H9 (cell line): ENCODE data around the gene SLC7A9. TPM values are rescaled to one million over a fixed set of nuclear protein-coding genes. Genes with fewer than 3 reads are reported as not detected.

ENCODE experiments used
- DNase-seq: peaks from one replicate; pipeline ENCODE4 v3.0.0-alpha.2; 2017
- H2AFZ ChIP-seq: one replicate; pipeline ENCODE4 v1.6.1; 2013; ENCODE audit warnings: mild to moderate bottlenecking, low read length, control low read depth, moderate library complexity
- H2AK5ac ChIP-seq: 2 replicates; pipeline ENCODE4 v1.6.1; 2013; ENCODE audit warnings: low read length, control low read depth, mixed read lengths; ENCODE audit not compliant: insufficient read length
- H2BK120ac ChIP-seq: one replicate; pipeline ENCODE4 v1.6.1; 2013; ENCODE audit warnings: low read depth, mild to moderate bottlenecking, low read length, control low read depth, inconsistent platforms; ENCODE audit not compliant: poor library complexity, severe bottlenecking
- H2BK12ac ChIP-seq: 2 replicates; pipeline ENCODE4 v1.6.1; 2013; ENCODE audit warnings: low read length, control low read depth, mixed read lengths, low read depth; ENCODE audit not compliant: insufficient read length
- H2BK15ac ChIP-seq: 2 replicates; pipeline ENCODE4 v1.6.1; 2013; ENCODE audit warnings: low read depth, low read length, control low read depth
- H2BK20ac ChIP-seq: one replicate; pipeline ENCODE4 v1.6.1; 2013; ENCODE audit warnings: low read depth, mild to moderate bottlenecking, low read length, control low read depth, inconsistent platforms; ENCODE audit not compliant: poor library complexity, severe bottlenecking
- H2BK5ac ChIP-seq: 2 replicates; pipeline ENCODE4 v1.6.1; 2013; ENCODE audit warnings: low read length, control low read depth, mixed read lengths; ENCODE audit not compliant: insufficient read length
- H3K14ac ChIP-seq: 2 replicates; pipeline ENCODE4 v1.6.1; 2013; ENCODE audit warnings: low read length, control low read depth; ENCODE audit not compliant: insufficient read depth
- H3K18ac ChIP-seq: 2 replicates; pipeline ENCODE4 v1.6.1; 2013; ENCODE audit warnings: low read depth, mild to moderate bottlenecking, mixed read lengths, low read length, control low read depth; ENCODE audit not compliant: insufficient read length
- H3K23ac ChIP-seq: 2 replicates; pipeline ENCODE4 v1.6.1; 2013; ENCODE audit warnings: low read length, control low read depth, mixed read lengths, low read depth; ENCODE audit not compliant: insufficient read length
- H3K23me2 ChIP-seq: 2 replicates; pipeline ENCODE4 v1.6.1; 2013; ENCODE audit warnings: low read depth, mild to moderate bottlenecking, mixed read lengths, low read length, control low read depth; ENCODE audit not compliant: insufficient read length, poor library complexity, severe bottlenecking
- H3K27ac ChIP-seq: 2 replicates; pipeline ENCODE4 v1.5.1; 2013; ENCODE audit warnings: low read length, control low read depth, mixed read lengths, low read depth; ENCODE audit not compliant: insufficient read length
- H3K27me3 ChIP-seq: 2 replicates; pipeline ENCODE4 v1.6.1; 2013; ENCODE audit warnings: low read length, control low read depth, inconsistent platforms; ENCODE audit not compliant: insufficient read depth
- H3K4ac ChIP-seq: 2 replicates; pipeline ENCODE4 v1.6.1; 2013; ENCODE audit warnings: low read depth, mild to moderate bottlenecking, control low read depth, inconsistent platforms, low read length, moderate library complexity
- H3K4me1 ChIP-seq: 2 replicates; pipeline ENCODE4 v1.6.1; 2013; ENCODE audit warnings: low read length, control low read depth, inconsistent platforms; ENCODE audit not compliant: insufficient read depth
- H3K4me2 ChIP-seq: 2 replicates; pipeline ENCODE4 v1.6.1; 2013; ENCODE audit warnings: low read length, control low read depth, mixed read lengths; ENCODE audit not compliant: insufficient read length, insufficient read depth
- H3K56ac ChIP-seq: 2 replicates; pipeline ENCODE4 v1.6.1; 2013; ENCODE audit warnings: low read depth, mild to moderate bottlenecking, mixed read lengths, low read length, control low read depth; ENCODE audit not compliant: insufficient read length
- H3K79me1 ChIP-seq: 2 replicates; pipeline ENCODE4 v1.6.1; 2013; ENCODE audit warnings: low read depth, mild to moderate bottlenecking, moderate library complexity, low read length, control low read depth, inconsistent platforms; ENCODE audit not compliant: insufficient read depth, poor library complexity, severe bottlenecking
- H3K79me2 ChIP-seq: 2 replicates; pipeline ENCODE4 v1.6.1; 2013; ENCODE audit warnings: low read length, control low read depth, inconsistent platforms; ENCODE audit not compliant: insufficient read depth
- H3K9ac ChIP-seq: 2 replicates; pipeline ENCODE4 v1.6.1; 2013; ENCODE audit warnings: low read length, control low read depth, mixed read lengths; ENCODE audit not compliant: insufficient read length; ENCODE audit errors: extremely low read depth
- H3K9me3 ChIP-seq: one replicate; pipeline ENCODE4 v1.6.1; 2013; ENCODE audit warnings: low read depth, low read length, inconsistent platforms; ENCODE audit not compliant: control insufficient read depth
- H3T11ph ChIP-seq: one replicate; pipeline ENCODE4 v1.6.1; 2013; ENCODE audit warnings: mild to moderate bottlenecking, low read length, control low read depth, inconsistent platforms
- H4K20me1 ChIP-seq: one replicate; pipeline ENCODE4 v1.6.1; 2013; ENCODE audit not compliant: control insufficient read depth, insufficient read length, insufficient read depth
- H4K5ac ChIP-seq: 2 replicates; pipeline ENCODE4 v1.6.1; 2013; ENCODE audit warnings: low read depth, mild to moderate bottlenecking, mixed read lengths, low read length, control low read depth; ENCODE audit not compliant: insufficient read length
- H4K8ac ChIP-seq: replicated peaks from 2 replicates; pipeline ENCODE4 v1.6.1; 2013; ENCODE audit warnings: low read length, control low read depth, mixed read lengths, low read depth; ENCODE audit not compliant: insufficient read length
- H4K91ac ChIP-seq: 2 replicates; pipeline ENCODE4 v1.6.1; 2013; ENCODE audit warnings: low read depth, mild to moderate bottlenecking, moderate library complexity, mixed read lengths, low read length, control low read depth; ENCODE audit not compliant: insufficient read length
- H3K27ac Mint-ChIP-seq, 3 experiments: 2 replicates in 2 of 3; 3 replicates in 1 of 3; pipeline ENCODE4 v1.8.0; 2020 to 2021; ENCODE audit warnings: mixed read lengths in 3 of 3, mild to moderate bottlenecking in 1 of 3, moderate library complexity in 1 of 3
- H3K27me3 Mint-ChIP-seq: 2 replicates; pipeline ENCODE4 v1.8.0; 2021; ENCODE audit warnings: low read depth, mild to moderate bottlenecking, moderate library complexity, mixed read lengths
- H3K36me3 Mint-ChIP-seq, 3 experiments: 2 replicates in 2 of 3; 3 replicates in 1 of 3; pipeline ENCODE4 v1.8.0; 2020 to 2021; ENCODE audit warnings: low read depth in 3 of 3, mixed read lengths in 3 of 3; ENCODE audit not compliant: insufficient read depth in 1 of 3
- H3K4me1 Mint-ChIP-seq, 2 experiments: 2 replicates each; pipeline ENCODE4 v1.8.0; 2020; ENCODE audit warnings: mixed read lengths in 2 of 2
- H3K4me3 Mint-ChIP-seq, 2 experiments: 2 replicates in 1 of 2; 3 replicates in 1 of 2; pipeline ENCODE4 v1.8.0; 2020 to 2021; ENCODE audit warnings: mild to moderate bottlenecking in 2 of 2, mixed read lengths in 2 of 2, moderate library complexity in 1 of 2
- H3K9me3 Mint-ChIP-seq, 2 experiments: 2 replicates in 1 of 2; 3 replicates in 1 of 2; pipeline ENCODE4 v1.8.0; 2020; ENCODE audit warnings: mild to moderate bottlenecking in 2 of 2, mixed read lengths in 2 of 2, moderate library complexity in 1 of 2
- WGBS: extraction: QIAGEN DNeasy Blood & Tissue Kit; methylation state at CpG from one replicate; pipeline ENCODE4 v1.1.7; 2013; ENCODE audit warnings: missing lambda C conversion rate, low lambda C conversion rate, mixed read lengths; ENCODE audit not compliant: insufficient read length; ENCODE audit errors: extremely low coverage; 5-methylcytosine and 5-hydroxymethylcytosine counted together
- total RNA-seq: library from RNA; stranded (reverse); gene quantifications from 2 replicates; pipeline ENCODE4 v1.2.1, GENCODE V29; 2021
- TF ChIP-seq, protein P1 (sequence below): fragments of 200-600 bp; sonication (generic); conservative IDR thresholded peaks from 3 replicates; pipeline ENCODE4 v1.8.0; 2021; ENCODE audit warnings: antibody characterized with exemption, mild to moderate bottlenecking

SLC7A9 gene
- total RNA-seq, 1 experiment from 2014 or later, result not detected

DNA sequence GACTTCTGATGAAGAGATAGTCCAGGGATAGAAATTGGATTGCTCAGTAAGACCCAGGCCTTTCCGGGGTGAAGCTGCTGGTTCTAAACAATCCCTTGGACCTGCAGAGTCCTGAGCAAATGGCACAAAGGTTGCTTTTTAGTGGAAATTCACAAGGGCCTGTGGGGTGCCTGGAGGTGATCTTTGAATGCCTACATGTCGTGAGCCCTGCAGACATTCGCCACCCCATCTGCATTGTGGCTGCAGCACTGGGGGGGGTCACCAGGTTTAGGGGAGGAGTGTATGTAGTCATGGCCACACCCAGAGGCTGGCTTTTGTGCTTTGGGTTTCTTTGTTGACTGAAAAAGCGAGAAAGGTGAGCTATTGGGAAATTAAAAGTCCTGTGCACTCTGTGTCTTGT is 41.4 kb downstream of the SLC7A9 start:
- H2BK12ac ChIP-seq, result no peak overlapping the region
- H3K23me2 ChIP-seq, result no peaks in the 10 kb centered on the region
- H3K23ac ChIP-seq, result no peak overlapping the region
- H4K91ac ChIP-seq, result no peak overlapping the region
- H2BK20ac ChIP-seq, result no peak overlapping the region
- peaks cover 9% of the 10 kb centered on the region for H3K27me3 Mint-ChIP-seq
- no peak overlapping the region for H3K27ac ChIP-seq
- no peak overlapping the region for H2BK15ac ChIP-seq
- H4K8ac ChIP-seq, result no peak overlapping the region
- H3K14ac ChIP-seq, result no peak overlapping the region
- H3K4me1 Mint-ChIP-seq, result peaks cover 33 to 39% of the 10 kb centered on the region in 2 experiments
- no peak overlapping the region for H3K4ac ChIP-seq
- no peak overlapping the region for H3K18ac ChIP-seq
- 0 out of 5 replicates have a peak overlapping the region, but pooled peaks of 1 of the 2 experiments have one; percentile 18 for H3K4me3 Mint-ChIP-seq
- H4K20me1 ChIP-seq, result no peaks in the 10 kb centered on the region
- H3K4me2 ChIP-seq, result no peak overlapping the region
- H3K9ac ChIP-seq, result no peak overlapping the region
- WGBS, result no CpG with 5 or more reads among the region's 4 CpGs
- no peak for DNase-seq
- no peaks in the 10 kb centered on the region; the same call in 1 of the 2 replicates for H3K4me1 ChIP-seq
- H2AFZ ChIP-seq, result no peak overlapping the region
- H3K36me3 Mint-ChIP-seq, result peaks cover 0 to 3% (median 0%) of the 10 kb centered on the region in 3 experiments; a peak in 1 of 7 replicates
- no peaks in the 10 kb centered on the region for H3K79me1 ChIP-seq
- H3K9me3 Mint-ChIP-seq, result no peaks in the 10 kb centered on the region
- no peak overlapping the region for H4K5ac ChIP-seq
- H3K27me3 ChIP-seq, result no peaks in the 10 kb centered on the region
- no peak overlapping the region for H3K56ac ChIP-seq
- H3T11ph ChIP-seq, result no peak overlapping the region
- H3K9me3 ChIP-seq, result no peaks in the 10 kb centered on the region
- H3K27ac Mint-ChIP-seq, result peak overlapping the region in 2 of 3 experiments; percentile 63 to 64; a peak in 3 of 7 replicates
- TF ChIP-seq, protein P1, sequence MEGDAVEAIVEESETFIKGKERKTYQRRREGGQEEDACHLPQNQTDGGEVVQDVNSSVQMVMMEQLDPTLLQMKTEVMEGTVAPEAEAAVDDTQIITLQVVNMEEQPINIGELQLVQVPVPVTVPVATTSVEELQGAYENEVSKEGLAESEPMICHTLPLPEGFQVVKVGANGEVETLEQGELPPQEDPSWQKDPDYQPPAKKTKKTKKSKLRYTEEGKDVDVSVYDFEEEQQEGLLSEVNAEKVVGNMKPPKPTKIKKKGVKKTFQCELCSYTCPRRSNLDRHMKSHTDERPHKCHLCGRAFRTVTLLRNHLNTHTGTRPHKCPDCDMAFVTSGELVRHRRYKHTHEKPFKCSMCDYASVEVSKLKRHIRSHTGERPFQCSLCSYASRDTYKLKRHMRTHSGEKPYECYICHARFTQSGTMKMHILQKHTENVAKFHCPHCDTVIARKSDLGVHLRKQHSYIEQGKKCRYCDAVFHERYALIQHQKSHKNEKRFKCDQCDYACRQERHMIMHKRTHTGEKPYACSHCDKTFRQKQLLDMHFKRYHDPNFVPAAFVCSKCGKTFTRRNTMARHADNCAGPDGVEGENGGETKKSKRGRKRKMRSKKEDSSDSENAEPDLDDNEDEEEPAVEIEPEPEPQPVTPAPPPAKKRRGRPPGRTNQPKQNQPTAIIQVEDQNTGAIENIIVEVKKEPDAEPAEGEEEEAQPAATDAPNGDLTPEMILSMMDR, result no peak
- H2AK5ac ChIP-seq, result no peak overlapping the region
- no peak overlapping the region for H2BK120ac ChIP-seq
- no peaks in the 10 kb centered on the region for H3K79me2 ChIP-seq
- no peak overlapping the region for H2BK5ac ChIP-seq
